ENCODE results near the gene KAZALD1.
A peak's percentile ranks its signal among the peaks of the same experiment; 100 is the strongest.

Gene KAZALD1

GRCh38 chr10:101031796-101032636 lies 29.8 kb upstream of the KAZALD1 start:
- TF ChIP-seq YY1 (IDR thresholded peaks at IDR 0.05; ENCODE audit: low read depth): peak; percentile 32; the same call in 1 of the 2 replicates
- peak; percentile 84 for TF ChIP-seq CREB1 (IDR thresholded peaks at IDR 0.05; ENCODE audit: low read depth)
- TF ChIP-seq TAF1 (IDR thresholded peaks at IDR 0.05; ENCODE audit: low read depth): peak; percentile 67; the same call in 1 of the 2 replicates
- no peak for TF ChIP-seq TEAD4 (IDR thresholded peaks at IDR 0.05)
- 0 out of 2 replicates have a peak, but pooled peaks have one; percentile 22 for TF ChIP-seq EGR1 (IDR thresholded peaks at IDR 0.05)
- TF ChIP-seq ZBTB7A (IDR thresholded peaks at IDR 0.05; ENCODE audit: low read depth): peak; percentile 73

GRCh38 chr10:101032637-101033224 lies 29.1 kb upstream of the KAZALD1 start:
- no peak for TF ChIP-seq RAD21 (IDR thresholded peaks at IDR 0.05; ENCODE audit: low read depth)
- TF ChIP-seq ZBTB7A (IDR thresholded peaks at IDR 0.05; ENCODE audit: low read depth): no peak
- no peak for TF ChIP-seq EGR1 (IDR thresholded peaks at IDR 0.05)
- no peak for TF ChIP-seq TCF12 (IDR thresholded peaks at IDR 0.05; ENCODE audit: low read depth)
- no peak for TF ChIP-seq NFIC (IDR thresholded peaks at IDR 0.05)
- peak; percentile 41 for TF ChIP-seq TEAD4 (IDR thresholded peaks at IDR 0.05)

- TF ChIP-seq EGR1 (IDR thresholded peaks at IDR 0.05): no peak
- TF ChIP-seq TAF1 (IDR thresholded peaks at IDR 0.05; ENCODE audit: low read depth): no peak
- no peak for TF ChIP-seq TCF12 (IDR thresholded peaks at IDR 0.05; ENCODE audit: low read depth)
- TF ChIP-seq REST (IDR thresholded peaks at IDR 0.05; ENCODE audit: low read depth): no peak
- TF ChIP-seq TEAD4 (IDR thresholded peaks at IDR 0.05): no peak
- no peak for TF ChIP-seq RAD21 (IDR thresholded peaks at IDR 0.05; ENCODE audit: low read depth)
- TF ChIP-seq MAX (IDR thresholded peaks at IDR 0.05): no peak
- no peak for TF ChIP-seq ZBTB7A (IDR thresholded peaks at IDR 0.05; ENCODE audit: low read depth)
Observed at GRCh38 chr10:101033276-101033675, 28.5 kb upstream of the KAZALD1 start.

- TF ChIP-seq CREB1 (IDR thresholded peaks at IDR 0.05; ENCODE audit: low read depth): no peak
- no peak for TF ChIP-seq EGR1 (IDR thresholded peaks at IDR 0.05)
- no peak for TF ChIP-seq EP300 (IDR thresholded peaks at IDR 0.05; ENCODE audit: borderline replicate concordance)
- TF ChIP-seq TAF1 (IDR thresholded peaks at IDR 0.05; ENCODE audit: low read depth): no peak
- TF ChIP-seq ZBTB7A (IDR thresholded peaks at IDR 0.05; ENCODE audit: low read depth): no peak
- no peak for TF ChIP-seq TEAD4 (IDR thresholded peaks at IDR 0.05)
- no peak for TF ChIP-seq MAX (IDR thresholded peaks at IDR 0.05)
- TF ChIP-seq TCF12 (IDR thresholded peaks at IDR 0.05; ENCODE audit: low read depth): no peak
- TF ChIP-seq YY1 (IDR thresholded peaks at IDR 0.05; ENCODE audit: low read depth): no peak
- TF ChIP-seq FOXM1 (IDR thresholded peaks at IDR 0.05; ENCODE audit: borderline replicate concordance, low read depth): no peak
- no peak for TF ChIP-seq NFIC (IDR thresholded peaks at IDR 0.05)
Observed at GRCh38 chr10:101035314-101035713, 26.5 kb upstream of the KAZALD1 start.

GRCh38 chr10:101035916-101036702 lies 25.7 kb upstream of the KAZALD1 start:
- TF ChIP-seq CEBPB (IDR thresholded peaks at IDR 0.05): no peak
- TF ChIP-seq YY1 (IDR thresholded peaks at IDR 0.05; ENCODE audit: low read depth): no peak
- TF ChIP-seq FOXM1 (IDR thresholded peaks at IDR 0.05; ENCODE audit: borderline replicate concordance, low read depth): no peak
- TF ChIP-seq USF1 (IDR thresholded peaks at IDR 0.05): no peak
- TF ChIP-seq MAX (IDR thresholded peaks at IDR 0.05): no peak
- no peak for TF ChIP-seq EGR1 (IDR thresholded peaks at IDR 0.05)
- no peak for TF ChIP-seq CREB1 (IDR thresholded peaks at IDR 0.05; ENCODE audit: low read depth)

- TF ChIP-seq TEAD4 (IDR thresholded peaks at IDR 0.05): no peak
- no peak for TF ChIP-seq RAD21 (IDR thresholded peaks at IDR 0.05; ENCODE audit: low read depth)
- no peak for TF ChIP-seq TAF1 (IDR thresholded peaks at IDR 0.05; ENCODE audit: low read depth)
- TF ChIP-seq EGR1 (IDR thresholded peaks at IDR 0.05): no peak
- TF ChIP-seq ZBTB7A (IDR thresholded peaks at IDR 0.05; ENCODE audit: low read depth): no peak
- no peak for TF ChIP-seq REST (IDR thresholded peaks at IDR 0.05; ENCODE audit: low read depth)
- TF ChIP-seq NFIC (IDR thresholded peaks at IDR 0.05): no peak
- TF ChIP-seq TCF12 (IDR thresholded peaks at IDR 0.05; ENCODE audit: low read depth): no peak
- no peak for TF ChIP-seq USF1 (IDR thresholded peaks at IDR 0.05)
- TF ChIP-seq FOXM1 (IDR thresholded peaks at IDR 0.05; ENCODE audit: borderline replicate concordance, low read depth): no peak
- TF ChIP-seq CREB1 (IDR thresholded peaks at IDR 0.05; ENCODE audit: low read depth): no peak
- no peak for TF ChIP-seq MAX (IDR thresholded peaks at IDR 0.05)
- no peak for TF ChIP-seq YY1 (IDR thresholded peaks at IDR 0.05; ENCODE audit: low read depth)
- no peak for TF ChIP-seq EP300 (IDR thresholded peaks at IDR 0.05; ENCODE audit: borderline replicate concordance)
- TF ChIP-seq CEBPB (IDR thresholded peaks at IDR 0.05): no peak
Observed at GRCh38 chr10:101036726-101037125, 25.1 kb upstream of the KAZALD1 start.

All from Ishikawa (cell line).